ENCODE measurements around the gene CLCN3. TPM values are rescaled to one million over a fixed set of nuclear protein-coding genes. Genes with fewer than 3 reads are reported as not detected.

Gene CLCN3
- total and polyA plus RNA-seq, 9 of the 15 experiments (the other 6 are each of a cell fraction or from before 2014, with no cell fraction given) = 12.7 to 60.6 (median 38.5) TPM

DNA sequence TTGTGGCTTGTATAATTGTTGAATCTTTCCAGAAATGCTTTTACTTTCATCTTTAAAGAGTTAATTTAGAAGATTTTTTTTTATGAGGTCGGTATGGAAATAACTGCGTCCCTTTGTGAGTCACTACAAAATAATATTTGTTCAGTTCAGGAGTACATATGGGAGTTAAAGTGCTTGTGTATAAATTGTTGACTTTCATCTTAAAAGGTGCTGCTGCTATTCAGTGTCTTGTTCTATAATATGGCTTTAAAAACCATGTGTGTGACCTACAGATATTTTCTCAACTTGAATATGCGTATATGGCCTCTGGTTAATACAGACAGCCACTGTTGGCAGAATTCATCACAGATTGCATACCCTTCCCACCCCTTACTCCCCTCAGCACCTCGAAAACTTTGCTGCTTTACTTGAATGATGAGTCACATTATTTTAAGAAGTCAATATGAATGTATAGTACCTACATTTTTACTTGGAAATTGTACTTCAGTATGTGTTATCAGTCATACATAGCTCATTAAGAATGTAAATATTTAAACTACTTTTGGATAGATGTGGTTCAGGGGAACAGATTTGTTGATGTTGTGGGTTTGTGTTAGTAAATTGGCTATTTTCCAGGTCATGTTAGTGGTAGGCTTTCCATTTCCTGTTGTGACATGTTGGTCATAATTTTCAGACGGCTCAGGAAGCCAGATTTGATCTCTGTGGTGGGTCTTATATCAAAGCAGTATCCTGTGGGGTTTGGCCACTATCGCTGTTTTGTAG lies 1.5 kb downstream of the CLCN3 start (continued):
- no peak for TF ChIP-seq PHF21A (IDR thresholded peaks at IDR 0.05; ENCODE audit: borderline replicate concordance, low read depth)
- no peak for TF ChIP-seq MCM7 (IDR thresholded peaks at IDR 0.05)
- TF ChIP-seq DNMT1 (IDR thresholded peaks at IDR 0.05) = no peak
- TF ChIP-seq TFAP4 (CRISPR knock-in tag; IDR thresholded peaks at IDR 0.05; ENCODE audit: borderline replicate concordance) = no peak
- peak; percentile 13; the same call in 1 of the 2 replicates for TF ChIP-seq ZNF644 (tag; IDR thresholded peaks at IDR 0.05; ENCODE audit: low read depth)
- TF ChIP-seq HDAC2 (IDR thresholded peaks at IDR 0.05) = peak; percentile 63; the same call in 1 of the 2 replicates
- TF ChIP-seq ZNF316 (IDR thresholded peaks at IDR 0.05) = 0 out of 2 replicates have a peak, but pooled peaks have one; percentile 10
- no peak for TF ChIP-seq NR3C1 (CRISPR knock-in tag; IDR thresholded peaks at IDR 0.05)
- TF ChIP-seq, protein P1, sequence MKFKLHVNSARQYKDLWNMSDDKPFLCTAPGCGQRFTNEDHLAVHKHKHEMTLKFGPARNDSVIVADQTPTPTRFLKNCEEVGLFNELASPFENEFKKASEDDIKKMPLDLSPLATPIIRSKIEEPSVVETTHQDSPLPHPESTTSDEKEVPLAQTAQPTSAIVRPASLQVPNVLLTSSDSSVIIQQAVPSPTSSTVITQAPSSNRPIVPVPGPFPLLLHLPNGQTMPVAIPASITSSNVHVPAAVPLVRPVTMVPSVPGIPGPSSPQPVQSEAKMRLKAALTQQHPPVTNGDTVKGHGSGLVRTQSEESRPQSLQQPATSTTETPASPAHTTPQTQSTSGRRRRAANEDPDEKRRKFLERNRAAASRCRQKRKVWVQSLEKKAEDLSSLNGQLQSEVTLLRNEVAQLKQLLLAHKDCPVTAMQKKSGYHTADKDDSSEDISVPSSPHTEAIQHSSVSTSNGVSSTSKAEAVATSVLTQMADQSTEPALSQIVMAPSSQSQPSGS (CRISPR knock-in tag; IDR thresholded peaks at IDR 0.05) = no peak
- no peak for TF ChIP-seq TSHZ1 (CRISPR knock-in tag; IDR thresholded peaks at IDR 0.05)
- TF ChIP-seq RFX7 (CRISPR knock-in tag; IDR thresholded peaks at IDR 0.05) = no peak
- TF ChIP-seq, protein P2, sequence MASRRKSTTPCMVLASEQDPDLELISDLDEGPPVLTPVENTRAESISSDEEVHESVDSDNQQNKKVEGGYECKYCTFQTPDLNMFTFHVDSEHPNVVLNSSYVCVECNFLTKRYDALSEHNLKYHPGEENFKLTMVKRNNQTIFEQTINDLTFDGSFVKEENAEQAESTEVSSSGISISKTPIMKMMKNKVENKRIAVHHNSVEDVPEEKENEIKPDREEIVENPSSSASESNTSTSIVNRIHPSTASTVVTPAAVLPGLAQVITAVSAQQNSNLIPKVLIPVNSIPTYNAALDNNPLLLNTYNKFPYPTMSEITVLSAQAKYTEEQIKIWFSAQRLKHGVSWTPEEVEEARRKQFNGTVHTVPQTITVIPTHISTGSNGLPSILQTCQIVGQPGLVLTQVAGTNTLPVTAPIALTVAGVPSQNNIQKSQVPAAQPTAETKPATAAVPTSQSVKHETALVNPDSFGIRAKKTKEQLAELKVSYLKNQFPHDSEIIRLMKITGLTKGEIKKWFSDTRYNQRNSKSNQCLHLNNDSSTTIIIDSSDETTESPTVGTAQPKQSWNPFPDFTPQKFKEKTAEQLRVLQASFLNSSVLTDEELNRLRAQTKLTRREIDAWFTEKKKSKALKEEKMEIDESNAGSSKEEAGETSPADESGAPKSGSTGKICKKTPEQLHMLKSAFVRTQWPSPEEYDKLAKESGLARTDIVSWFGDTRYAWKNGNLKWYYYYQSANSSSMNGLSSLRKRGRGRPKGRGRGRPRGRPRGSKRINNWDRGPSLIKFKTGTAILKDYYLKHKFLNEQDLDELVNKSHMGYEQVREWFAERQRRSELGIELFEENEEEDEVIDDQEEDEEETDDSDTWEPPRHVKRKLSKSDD (conservative IDR thresholded peaks at IDR 0.05; ENCODE audit: low read length) = no peak
- peak; percentile 38; the same call in 1 of the 2 replicates for TF ChIP-seq SOX6 (IDR thresholded peaks at IDR 0.05)
- no peak for TF ChIP-seq ZNF121 (CRISPR knock-in tag; conservative IDR thresholded peaks at IDR 0.05)
- TF ChIP-seq TSC22D4 (tag; IDR thresholded peaks at IDR 0.05) = no peak
- TF ChIP-seq MNT (conservative IDR thresholded peaks at IDR 0.05) = no peak

All from K562 (cell line).